Hematopoietic multipotent progenitor cell treated with erythropoietin and hydrocortisone succinate and interleukin-3 and kit ligand, for 15 days (in vitro differentiated cells): Measurements from ENCODE around the gene JAKMIP1.

ENCODE experiments used
- DNase-seq: peaks from one replicate; pipeline ENCODE4 v3.0.0-alpha.2; 2015; ENCODE audit warnings: low spot score

Gene JAKMIP1

DNA sequence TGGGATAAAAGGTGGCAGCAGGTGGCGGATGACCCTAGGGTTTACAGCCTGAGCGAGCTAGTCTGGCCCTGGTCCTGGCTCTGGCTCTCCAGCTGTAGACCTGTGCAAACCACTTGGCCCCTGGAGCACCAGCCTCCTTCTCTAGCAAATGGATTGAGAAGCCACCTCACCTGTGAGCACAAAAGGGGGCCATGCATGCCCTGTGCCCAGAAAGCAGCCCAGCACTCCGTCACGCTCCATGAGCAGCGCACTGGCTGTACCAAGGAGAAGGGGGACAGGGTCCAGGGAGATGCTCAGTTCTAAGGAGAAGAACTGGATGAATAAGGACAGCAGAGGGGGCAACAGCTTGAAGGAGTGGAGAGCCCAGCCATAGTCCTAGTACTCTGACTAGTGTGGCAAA lies 135.2 kb downstream of the JAKMIP1 start:
- DNase-seq = no peak

DNA sequence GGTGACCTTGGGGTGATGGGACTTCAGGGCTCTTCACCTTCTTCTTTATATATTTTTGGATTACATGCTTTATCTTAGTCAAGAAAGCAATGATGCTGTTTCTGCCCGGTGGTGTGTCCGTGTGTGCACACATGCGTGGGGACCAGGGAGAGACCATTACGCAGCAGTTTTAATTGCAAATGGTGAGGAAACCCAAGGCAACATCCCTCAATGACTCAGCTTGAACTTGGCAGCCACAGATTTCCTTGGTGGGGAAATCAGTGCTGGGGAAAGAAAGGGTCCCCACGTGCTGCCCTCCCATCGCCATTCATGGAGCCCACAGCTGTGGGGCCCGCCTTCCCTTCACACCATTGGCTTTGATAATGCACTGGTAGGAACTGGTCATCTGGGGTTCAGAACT lies 136.0 kb downstream of the JAKMIP1 start:
- DNase-seq = no peak

DNA sequence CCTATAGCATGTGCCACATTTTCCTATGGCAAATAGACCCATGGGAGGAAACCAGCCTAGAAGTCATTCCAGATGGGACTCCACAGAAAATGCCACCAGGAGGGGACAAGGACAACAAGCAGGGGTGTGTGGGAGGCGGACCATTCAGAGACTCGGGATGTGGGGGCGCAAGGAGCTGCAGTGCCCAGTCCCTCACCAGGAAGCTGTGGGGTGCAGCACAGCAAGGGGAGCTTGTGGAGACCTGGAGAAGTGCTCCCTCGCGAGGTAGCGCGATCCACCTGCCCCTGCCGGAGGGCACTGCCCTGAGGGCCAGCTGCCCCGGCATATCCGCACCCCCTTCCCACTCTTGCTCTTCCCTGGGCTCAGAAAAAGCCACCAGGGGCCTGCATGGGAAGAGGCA lies 136.7 kb downstream of the JAKMIP1 start:
- no peak for DNase-seq

DNA sequence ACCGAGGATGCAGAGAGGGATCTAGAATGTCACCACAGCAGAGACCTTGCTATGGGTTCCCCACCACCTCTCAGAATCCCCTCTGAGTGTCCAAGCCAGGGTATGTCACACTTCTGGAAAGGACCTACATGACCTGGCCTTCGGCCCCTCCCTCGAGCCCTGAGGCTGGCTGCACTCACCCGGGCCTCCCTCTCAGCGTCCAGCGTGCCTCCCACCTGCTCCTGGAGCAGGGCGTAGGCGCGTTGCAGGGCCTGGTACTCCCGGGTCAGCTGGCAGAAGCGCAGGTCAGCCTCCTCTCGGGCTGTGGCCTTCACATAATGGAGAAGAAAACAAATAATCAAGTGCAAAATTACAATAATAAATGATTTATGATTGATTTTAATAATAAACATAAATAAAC lies 138.2 kb downstream of the JAKMIP1 start:
- DNase-seq = no peak

DNA sequence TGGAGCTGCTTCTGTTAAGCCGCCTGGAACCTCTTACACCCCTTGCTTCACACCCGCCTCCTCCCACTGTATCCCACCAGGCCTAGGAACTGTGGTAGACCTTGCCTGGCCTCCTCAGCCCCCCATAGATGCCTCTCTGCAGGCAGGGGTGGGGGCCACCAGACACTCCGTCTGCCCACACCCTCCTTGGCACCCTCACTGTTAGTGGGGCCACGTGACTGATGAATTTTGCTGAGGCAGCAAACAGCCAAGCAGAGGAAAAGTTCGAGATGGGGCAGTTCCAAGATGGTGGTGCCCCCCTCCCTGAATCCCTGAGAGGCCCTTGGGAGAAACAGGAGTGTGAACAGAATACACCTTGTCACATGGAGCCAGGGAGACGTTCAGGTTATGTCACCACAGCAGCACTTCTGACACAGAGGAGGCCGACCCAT lies 141.0 kb downstream of the JAKMIP1 start:
- DNase-seq = no peak

DNA sequence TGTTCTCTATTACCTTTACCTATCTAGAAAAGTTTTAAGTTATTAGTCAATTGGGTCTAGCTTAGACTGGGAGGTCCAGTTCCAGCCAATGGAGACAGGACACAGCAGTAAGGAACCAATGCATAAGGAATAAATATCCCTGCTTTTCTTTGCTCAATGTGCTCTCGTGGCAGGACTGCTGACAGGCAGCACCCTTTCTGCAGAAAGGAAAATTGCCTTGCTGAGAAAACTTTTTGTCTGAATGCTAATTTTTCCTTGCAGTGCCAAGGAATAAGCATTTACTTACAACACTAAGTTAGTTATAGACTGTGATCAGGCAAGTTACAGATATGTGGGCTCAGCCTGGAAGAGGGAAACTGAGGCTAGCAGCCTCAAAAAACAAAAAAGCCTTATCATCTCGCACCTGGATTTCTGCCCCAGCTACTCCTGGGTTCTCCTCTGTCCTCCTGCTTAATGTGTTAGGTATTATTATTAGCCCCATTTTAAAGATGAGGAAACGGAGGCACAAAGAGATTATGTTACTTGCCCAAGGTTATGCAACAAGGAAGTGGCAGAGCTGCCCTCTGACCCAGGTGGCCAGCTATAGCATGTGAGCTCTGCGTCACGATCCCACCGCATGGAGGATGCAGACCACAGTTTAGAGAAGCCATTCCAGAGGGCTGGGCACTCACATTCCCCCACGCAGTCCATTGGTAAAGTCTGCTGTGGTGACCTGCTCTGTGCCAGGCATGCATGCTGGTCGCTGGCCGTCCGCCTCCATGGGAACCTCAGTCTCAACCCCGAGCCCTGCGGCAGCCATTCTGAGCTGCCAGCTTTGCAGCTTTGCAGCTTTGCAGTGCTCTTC lies 141.6 kb downstream of the JAKMIP1 start:
- DNase-seq = no peak

DNA sequence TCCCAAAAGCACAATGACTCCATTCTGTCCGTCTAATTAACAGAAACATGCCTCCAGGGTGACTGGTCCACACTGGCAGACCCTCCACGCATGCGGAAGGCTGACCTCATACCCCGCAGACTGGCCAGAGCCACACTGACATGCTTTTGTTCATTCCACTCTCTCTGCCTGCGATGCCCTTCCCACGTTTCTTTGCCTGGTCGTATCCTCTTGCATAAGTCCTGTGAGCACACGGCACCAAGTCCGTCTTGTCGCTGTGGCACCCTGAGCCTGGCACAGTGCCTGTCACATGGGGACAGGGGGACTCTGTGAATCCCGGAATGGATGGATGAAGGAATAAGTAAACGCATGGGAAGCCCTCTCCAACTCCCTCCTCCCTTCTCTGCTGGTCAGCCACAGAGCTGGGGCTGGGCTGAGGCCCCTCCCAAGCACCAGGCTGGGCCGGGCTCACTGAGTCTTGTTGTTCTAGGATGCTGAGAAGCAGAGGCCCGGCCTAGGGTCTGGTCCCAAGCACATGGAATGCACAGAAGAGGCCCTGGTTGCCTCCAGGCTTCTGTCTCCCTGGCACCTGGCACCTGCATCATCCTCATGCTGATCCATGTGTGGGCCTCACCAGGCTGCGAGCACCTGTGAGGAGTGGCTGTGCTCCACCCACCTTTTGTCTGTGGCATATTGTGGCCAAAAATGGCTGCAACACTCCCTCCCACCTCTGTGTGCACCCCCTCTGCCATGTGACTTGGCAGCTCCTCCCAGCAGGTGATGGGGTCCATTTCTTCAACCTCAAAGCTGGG lies 143.2 kb downstream of the JAKMIP1 start:
- DNase-seq = no peak

DNA sequence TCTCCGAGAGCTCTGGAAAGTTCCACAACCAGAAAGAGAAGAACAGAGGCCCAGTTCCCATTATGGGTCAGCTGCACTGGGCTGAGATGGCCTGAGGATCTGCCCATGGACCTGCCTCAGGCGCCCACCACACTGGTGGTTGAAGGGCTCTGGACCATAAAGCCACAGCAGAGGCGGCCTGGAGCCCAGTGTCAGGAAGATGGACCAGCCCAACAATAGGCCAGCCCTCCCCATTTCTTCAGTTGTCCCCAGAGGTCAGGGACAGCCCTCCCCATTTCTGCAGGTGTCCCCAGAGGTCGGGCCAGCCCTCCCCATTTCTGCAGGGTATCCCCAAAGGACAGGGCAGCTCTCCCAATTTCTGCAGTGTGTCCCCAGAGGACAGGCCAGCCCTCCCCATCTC lies 144.9 kb downstream of the JAKMIP1 start:
- no peak for DNase-seq

DNA sequence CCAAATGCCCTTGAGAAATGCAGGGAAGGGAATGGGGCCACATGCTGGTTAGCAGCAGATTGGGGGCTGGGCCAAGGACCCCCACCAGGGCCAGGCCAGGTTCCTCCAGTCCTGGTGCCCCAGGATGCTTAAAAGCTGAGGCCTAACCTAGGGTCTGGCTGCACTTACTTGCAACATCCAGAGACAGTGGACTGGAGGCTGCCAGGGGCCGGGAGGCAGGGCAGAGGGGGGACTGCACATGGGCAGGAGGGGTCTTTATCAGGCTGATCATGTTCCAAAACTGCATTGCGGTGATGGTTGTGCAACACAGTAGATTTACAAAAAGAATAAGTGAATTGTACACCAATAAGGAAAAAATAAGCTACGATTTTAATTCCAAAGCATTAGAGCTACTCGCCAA lies 145.3 kb downstream of the JAKMIP1 start:
- no peak for DNase-seq

DNA sequence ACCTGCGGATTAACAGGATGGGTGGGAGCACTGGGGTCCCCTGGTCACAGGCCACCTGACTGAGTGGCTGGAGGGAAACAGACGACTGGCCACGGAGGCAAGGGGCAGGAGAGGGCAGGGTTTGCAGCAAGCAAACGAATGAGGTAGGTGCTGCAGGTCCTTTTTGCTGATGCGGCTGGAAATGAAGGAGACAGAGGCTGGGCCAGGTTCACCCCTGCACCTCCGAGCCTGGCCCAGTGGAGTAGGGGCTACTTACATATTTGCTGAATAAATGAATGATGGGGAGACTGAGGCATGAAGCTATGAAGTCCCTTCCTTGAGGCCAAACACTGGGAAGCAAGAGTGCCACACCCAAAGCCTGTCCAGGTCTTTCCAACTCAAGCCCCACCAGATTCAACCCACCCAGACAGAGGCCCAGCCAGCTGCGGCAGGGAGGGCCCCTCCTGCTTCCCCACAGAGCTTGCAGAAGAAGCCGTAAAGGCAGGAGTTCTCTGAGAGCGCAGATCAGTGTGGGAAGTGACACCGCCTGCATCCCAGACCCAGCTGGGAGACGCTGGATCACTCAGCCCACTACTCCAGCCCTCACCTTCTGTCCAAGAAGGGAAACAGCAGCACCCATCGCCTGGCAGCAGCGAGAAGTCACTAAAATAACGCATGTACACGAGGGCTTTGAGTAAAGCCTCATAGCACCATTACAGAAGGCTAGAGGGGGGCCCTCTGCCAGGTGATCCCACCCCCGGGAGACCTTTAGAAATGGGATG lies 146.0 kb downstream of the JAKMIP1 start:
- no peak for DNase-seq

DNA sequence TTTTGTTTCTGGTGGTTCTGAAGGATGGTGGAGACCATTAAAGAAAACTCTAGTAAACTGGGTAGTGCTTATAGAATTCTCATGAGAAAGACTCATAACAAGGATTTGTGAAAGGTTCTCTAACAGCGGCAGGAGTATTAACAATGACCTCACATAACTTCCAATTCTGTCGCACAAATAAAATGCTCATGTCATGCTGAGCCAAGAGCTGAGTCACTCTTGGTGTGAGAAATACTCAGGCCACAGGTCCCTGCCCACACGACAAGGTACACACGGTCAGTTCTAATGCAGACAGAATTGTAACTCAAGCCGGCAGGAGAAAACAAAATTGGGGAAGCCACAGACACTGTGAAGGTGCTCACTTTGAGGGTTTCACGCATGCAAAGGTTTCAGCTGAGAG lies 147.7 kb downstream of the JAKMIP1 start:
- DNase-seq = no peak

DNA sequence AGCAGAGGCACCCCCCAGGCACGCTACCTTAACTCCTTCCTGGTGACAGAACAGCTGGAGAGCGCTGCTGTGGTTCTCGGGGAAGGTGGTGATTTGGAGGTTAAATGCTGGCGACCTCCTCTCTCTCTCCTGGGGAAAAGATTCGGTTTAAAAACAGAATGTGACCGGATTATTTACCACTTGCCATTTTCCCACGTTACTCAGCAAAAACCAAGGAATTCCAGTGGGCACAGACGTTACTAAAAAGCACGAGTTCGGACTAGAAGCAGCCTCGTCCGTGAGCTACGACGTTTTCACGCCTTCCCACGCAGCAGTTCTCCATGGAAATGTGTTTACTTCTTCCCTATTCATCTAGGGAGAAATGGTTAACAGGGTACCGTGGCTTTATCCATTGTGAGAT lies 149.8 kb downstream of the JAKMIP1 start:
- DNase-seq = no peak

DNA sequence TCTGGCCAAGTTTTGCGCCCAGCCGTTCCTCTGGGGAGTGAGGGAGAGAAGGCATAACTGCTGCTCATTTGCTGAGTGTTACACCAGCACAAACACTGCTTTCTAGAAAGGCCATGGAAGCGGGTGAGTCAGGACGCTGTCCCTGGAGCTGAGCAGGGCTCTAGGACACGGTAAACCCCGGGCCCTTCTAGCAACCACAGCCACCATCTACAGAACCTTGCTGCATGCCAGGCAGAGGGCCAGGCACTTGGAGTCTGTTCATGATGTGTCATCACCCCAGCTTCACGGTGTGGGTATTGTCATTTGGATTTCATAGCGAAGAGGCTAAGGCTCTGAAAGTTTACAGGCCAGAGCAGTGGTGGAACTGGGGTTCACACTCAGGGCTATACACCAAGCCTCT lies 150.4 kb downstream of the JAKMIP1 start:
- DNase-seq = no peak

DNA sequence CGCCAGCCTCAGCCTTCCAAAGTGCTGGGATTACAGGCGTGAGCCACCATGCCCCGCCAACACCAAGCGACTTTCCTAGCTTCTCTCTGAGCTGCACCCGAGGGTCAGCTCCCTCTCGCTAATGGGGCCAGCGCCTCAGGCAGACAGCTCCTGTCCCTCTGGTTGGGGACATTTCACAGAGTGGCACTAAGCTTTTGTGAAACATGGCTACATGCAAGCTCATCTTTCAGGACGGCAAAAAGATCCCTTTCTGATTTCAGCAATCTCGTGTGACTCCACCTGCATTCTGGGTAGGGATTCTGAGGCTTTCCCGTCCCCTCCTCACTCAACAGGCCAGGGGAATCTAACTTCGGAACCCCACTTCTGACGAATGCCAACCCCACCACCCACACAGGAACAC lies 151.1 kb downstream of the JAKMIP1 start:
- no peak for DNase-seq

DNA sequence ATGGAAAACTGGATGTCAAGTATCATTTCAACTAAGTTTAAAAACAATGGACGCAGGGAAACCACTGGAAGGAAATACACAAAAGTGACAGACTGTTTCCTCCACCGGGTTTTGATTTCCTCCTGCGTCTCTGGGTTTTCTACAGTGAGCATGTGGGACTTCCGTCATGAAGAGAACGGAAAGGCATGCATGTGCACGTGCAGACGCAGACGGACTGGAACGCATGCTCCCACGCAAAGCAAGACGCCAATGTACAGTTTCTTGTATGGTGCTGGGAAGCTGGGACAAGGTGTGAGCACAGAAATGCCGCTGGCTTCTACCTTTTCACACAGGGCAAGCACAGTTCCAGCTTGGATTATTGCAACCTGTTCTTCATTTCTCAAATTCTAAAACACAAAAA lies 151.8 kb downstream of the JAKMIP1 start:
- no peak for DNase-seq

DNA sequence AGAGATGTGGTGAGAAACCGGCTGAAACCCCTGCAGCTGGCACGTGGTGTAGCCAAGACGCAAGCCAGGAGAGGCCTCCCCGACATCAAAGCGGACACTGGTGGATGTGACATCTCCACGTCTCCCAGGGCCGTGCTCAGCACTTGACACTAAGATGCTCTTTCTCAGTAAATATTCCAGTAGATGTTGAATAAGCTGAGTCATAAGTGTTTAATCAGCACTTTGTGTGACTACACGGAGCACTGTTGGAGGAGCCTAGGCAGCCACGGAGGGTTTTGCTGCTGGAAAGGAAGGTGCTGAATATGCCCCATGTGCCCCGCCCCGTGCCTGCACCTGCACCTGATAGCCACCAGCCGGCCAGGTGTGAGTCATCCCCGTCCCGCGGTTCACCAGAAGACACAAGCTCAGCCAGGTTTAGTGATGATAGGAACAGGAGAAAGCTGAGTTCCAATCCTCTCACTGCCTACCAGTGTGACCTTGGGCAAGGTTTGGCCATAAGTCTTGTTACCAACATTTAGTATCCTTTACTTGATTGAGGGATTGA lies 153.1 kb downstream of the JAKMIP1 start:
- DNase-seq = no peak

DNA sequence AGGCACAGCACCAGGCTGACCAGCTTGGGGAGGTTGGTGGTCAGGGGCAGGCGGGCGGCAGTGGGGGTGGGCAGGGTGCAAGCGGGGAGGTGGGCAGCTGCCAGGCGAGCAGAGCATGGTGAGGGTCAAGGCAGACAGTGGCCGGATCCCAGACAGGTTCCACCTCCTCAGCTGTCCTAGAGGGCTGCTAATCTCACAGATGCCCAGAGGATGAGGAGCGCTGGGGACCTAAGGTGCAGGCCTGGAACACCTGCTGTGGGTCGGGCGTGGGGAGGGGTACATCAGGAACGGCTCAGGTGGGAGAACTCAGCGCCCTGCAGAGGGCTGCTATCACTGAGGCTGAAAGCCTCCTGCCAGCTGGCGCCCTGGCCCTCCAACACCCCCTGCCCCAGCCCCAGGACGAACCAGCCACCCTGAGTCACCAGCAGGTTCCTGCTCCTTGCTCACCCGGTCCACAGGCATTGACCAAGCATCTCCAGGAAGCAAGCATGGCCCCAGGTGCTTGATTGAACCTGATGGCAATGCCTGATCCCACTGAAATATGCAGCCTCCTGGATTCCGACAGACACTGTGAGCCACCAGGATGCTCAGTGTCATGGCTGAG lies 153.7 kb downstream of the JAKMIP1 start:
- DNase-seq = no peak

DNA sequence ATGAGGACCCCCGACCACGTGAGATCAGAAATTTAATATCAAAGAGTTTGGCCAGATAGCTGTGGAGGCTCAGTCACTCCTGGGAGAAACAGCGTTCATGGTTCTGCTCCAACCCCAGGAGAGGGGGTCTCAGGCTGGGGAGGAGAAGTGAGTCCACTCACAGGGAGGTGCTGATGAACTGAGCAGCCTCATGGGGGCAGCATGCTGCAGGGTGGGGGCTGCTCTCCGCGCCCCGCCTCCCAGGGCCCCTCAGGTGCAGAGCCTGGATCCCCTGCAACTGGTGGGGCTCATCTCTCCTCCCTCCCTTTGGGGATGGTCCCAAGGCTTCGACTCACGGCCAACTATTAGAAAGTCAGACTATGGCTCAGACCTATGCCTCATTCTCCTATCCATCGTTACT lies 155.5 kb downstream of the JAKMIP1 start:
- DNase-seq = no peak

DNA sequence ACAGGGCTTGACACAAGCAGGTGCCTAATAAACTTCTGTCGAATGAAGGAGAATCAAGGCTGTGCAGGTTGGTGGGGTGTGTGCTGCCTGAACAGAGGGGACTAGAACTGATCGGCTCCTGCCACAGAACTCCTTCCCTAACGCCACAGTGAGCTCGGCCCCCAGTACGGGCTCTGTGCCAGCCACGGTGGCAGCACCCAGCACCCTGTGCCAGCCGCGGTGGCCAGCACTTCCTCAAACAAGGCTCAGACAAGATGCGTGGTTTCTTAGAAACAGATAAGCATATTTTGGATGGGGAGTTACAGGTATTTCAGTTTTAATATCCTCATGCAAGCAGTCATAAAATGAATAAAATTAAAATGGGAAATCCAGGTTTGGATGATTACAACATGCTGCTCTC lies 156.1 kb downstream of the JAKMIP1 start:
- DNase-seq = no peak

DNA sequence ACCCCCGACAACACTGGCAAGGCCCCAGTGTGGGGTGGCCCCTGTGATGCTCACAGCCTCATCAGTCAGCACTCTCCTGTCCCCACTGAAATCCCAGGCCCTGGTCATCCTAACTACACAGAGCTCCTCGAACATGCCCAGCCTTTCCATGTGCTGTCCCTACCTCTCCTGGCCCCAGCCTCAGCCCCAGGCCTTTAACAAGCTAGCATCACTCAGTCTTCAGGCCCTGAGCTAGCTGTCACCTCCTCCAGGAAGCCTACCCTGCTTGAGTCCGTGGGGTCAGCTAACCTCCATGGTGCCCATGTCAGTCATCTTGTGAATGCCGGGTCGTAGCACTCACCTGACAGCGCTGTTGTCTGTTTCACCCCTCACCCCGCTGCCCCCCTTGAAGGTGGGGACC lies 156.5 kb downstream of the JAKMIP1 start:
- DNase-seq = no peak

DNA sequence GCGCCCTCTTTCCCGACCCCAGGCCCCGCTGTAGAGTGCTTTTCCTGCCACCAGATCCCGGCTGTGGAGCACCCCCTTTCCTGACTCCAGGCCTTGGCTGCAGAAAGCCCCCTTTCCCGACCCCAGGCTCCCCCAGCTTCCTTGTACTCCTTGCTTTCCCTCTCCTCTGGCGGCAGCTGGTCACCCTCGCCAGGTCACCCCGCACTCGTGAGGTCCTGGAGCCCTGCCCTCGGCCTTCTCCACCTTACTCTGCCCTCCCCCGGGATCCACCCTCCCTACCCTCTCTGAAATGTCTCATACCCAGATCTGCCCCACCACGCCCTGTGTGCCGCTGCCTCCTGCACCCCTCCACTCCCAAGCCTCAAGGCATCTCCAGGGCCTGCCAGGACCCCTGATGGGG lies 157.2 kb downstream of the JAKMIP1 start:
- DNase-seq = no peak
